Activated naive CD4-positive, alpha-beta T cell treated with anti-CD3 and anti-CD28 coated beads, Interleukin-2, amount 50 U/mL, for 24 hours (primary cell): ENCODE measurements around the gene INHBB.
"Not testable (repeated sequence)": the region's sequence is repeated elsewhere in the genome, so short reads cannot be mapped to it uniquely, and the experiment has no call there.

ENCODE experiments used
- H3K27ac Mint-ChIP-seq: one replicate; pipeline ENCODE4 v1.8.0; 2021; ENCODE audit warnings: mild to moderate bottlenecking, mixed read lengths
- H3K27me3 Mint-ChIP-seq: one replicate; pipeline ENCODE4 v1.8.0; 2021; ENCODE audit warnings: mixed read lengths
- H3K36me3 Mint-ChIP-seq: one replicate; pipeline ENCODE4 v1.8.0; 2021; ENCODE audit warnings: mixed read lengths
- H3K4me1 Mint-ChIP-seq: one replicate; pipeline ENCODE4 v1.8.0; 2021; ENCODE audit warnings: mixed read lengths
- H3K4me3 Mint-ChIP-seq: one replicate; pipeline ENCODE4 v1.8.0; 2021; ENCODE audit warnings: mild to moderate bottlenecking, mixed read lengths
- H3K9me3 Mint-ChIP-seq: one replicate; pipeline ENCODE4 v1.8.0; 2021; ENCODE audit warnings: mixed read lengths

Gene INHBB

DNA sequence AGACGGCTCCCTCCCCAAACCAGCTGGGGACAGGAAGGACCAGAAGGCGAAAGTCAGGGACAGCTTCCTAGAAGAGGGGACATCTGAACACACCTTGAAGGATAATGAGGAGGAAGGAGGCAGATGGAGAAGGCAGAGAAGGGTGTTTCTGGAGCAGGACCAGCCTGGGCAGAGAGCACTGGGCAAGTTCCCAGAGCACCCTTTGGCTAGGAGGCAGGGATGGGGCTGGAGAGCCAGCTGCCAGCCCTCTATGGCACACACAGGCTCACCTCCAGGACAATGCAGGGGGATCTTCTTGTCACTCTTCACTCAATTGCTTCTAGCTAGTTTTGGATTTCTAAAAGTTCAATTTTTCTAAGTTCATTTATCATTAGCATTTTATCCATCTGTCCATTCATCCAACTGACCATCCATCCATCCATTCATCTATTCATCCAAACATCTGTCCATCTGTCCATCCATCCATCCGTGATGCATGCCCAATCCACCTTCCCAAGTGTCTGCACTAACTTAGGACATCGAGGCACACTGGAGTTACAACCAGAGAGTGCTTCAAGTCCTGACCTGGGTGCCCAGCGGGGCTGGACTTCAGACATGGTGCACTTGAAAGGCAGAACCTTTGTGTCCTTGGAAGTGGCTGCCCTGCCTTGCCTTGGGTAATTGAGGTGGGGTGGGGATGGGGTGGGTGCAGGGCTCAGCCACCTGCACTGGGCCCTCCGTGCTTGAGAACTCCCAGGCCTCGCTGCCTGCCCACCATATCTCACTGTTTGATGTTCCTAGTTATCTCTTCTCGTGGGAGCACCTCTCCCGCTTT, 42.5 kb downstream of the INHBB start:
- Mint-ChIP-seq H3K27ac (no peak overlapping the region), H3K4me3 (no peak overlapping the region), H3K9me3 (no peaks in the 10 kb centered on the region), H3K36me3 (no peaks in the 10 kb centered on the region), H3K4me1 (no peaks in the 10 kb centered on the region), H3K27me3 (no peaks in the 10 kb centered on the region)

- Mint-ChIP-seq H3K4me1 (no peaks in the 10 kb centered on the region), H3K4me3 (no peak overlapping the region), H3K27ac (no peak overlapping the region), H3K27me3 (no peaks in the 10 kb centered on the region), H3K36me3 (no peaks in the 10 kb centered on the region), H3K9me3 (no peaks in the 10 kb centered on the region)
These were observed 43.1 kb downstream of the INHBB start for GRCh38 chr2:120389036-120389391.

DNA sequence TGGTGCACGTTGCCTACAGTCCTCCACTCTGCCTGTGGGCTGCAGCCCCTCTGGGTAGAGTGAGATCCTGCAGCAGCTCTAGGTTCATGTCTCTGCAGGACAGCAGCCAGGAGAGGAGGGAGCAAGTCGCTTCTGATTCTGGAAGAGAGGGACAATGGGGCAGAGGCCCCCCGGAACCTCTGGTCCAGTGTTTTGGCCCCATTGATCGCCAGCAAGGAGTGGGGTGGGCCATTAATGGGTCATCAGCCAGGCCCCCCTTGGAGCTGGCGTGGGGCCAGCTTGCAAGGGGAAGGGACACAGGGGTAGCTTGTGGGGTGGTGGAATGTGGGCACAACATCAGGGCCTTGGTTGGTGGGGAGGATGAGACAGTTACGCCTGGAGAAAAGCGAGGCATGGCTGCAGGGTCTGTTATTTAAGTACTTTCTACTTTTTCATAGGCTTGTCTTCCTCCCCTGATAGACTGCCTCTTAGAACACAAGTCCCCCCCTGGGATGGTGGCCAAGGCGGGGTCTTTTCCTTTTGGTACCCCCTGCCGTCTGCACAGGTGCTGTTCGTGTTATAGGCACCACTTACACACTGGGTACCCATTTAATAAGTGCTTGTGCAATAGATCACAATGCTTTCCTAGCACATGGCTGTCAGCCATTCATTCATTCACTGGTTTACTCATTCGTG, 44.6 kb downstream of the INHBB start:
- no peak overlapping the region for H3K27ac Mint-ChIP-seq
- H3K4me3 Mint-ChIP-seq, result no peak overlapping the region
- no peaks in the 10 kb centered on the region for H3K27me3 Mint-ChIP-seq
- no peaks in the 10 kb centered on the region for H3K9me3 Mint-ChIP-seq
- H3K36me3 Mint-ChIP-seq, result no peaks in the 10 kb centered on the region
- H3K4me1 Mint-ChIP-seq, result no peaks in the 10 kb centered on the region

- H3K36me3 Mint-ChIP-seq, H3K9me3 Mint-ChIP-seq, H3K4me3 Mint-ChIP-seq, H3K27ac Mint-ChIP-seq, H3K27me3 Mint-ChIP-seq, H3K4me1 Mint-ChIP-seq: not testable (repeated sequence)
These were observed 45.4 kb downstream of the INHBB start for GRCh38 chr2:120391382-120391781.

GRCh38 chr2:120391911-120392665, 46.2 kb downstream of the INHBB start:
- Mint-ChIP-seq H3K9me3 (no peaks in the 10 kb centered on the region), H3K36me3 (no peaks in the 10 kb centered on the region), H3K27ac (no peak overlapping the region), H3K4me3 (no peak overlapping the region), H3K27me3 (no peaks in the 10 kb centered on the region), H3K4me1 (no peaks in the 10 kb centered on the region)

GRCh38 chr2:120392923-120393322, 47.0 kb downstream of the INHBB start:
- H3K27me3 Mint-ChIP-seq, result no peaks in the 10 kb centered on the region

GRCh38 chr2:120393456-120393855, 47.5 kb downstream of the INHBB start:
- no peaks in the 10 kb centered on the region for H3K9me3 Mint-ChIP-seq
- H3K36me3 Mint-ChIP-seq, result no peaks in the 10 kb centered on the region
- H3K4me3 Mint-ChIP-seq, result no peak overlapping the region
- H3K4me1 Mint-ChIP-seq, result no peaks in the 10 kb centered on the region
- H3K27ac Mint-ChIP-seq, result no peak overlapping the region
- no peaks in the 10 kb centered on the region for H3K27me3 Mint-ChIP-seq

More at GRCh38 chr2:120392923-120393322, 47.0 kb downstream of the INHBB start:
- H3K4me3 Mint-ChIP-seq, result no peak overlapping the region
- no peaks in the 10 kb centered on the region for H3K36me3 Mint-ChIP-seq
- H3K4me1 Mint-ChIP-seq, result no peaks in the 10 kb centered on the region
- H3K9me3 Mint-ChIP-seq, result no peaks in the 10 kb centered on the region
- no peak overlapping the region for H3K27ac Mint-ChIP-seq

DNA sequence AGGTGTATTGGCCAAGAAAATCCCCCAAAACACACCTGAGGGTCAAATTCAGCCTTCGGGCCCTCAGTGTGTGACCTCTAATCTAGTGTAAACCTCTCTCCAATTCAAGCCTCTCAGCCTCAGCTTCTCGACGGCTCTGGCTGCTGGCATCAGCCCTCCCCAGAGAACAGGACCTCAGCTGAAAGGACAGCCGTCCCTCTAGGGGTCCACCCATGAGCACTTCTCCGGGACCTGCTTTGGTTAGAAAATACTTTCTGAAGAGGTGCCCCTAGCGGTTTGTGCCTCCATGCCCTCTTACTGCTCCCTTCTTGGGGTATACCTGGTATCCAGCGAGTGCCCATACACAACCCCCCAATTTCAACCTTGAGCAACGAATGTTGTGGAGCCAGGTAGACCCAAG, 48.8 kb downstream of the INHBB start:
- H3K27ac Mint-ChIP-seq, result no peak overlapping the region
- H3K27me3 Mint-ChIP-seq, result no peaks in the 10 kb centered on the region
- no peaks in the 10 kb centered on the region for H3K36me3 Mint-ChIP-seq
- H3K9me3 Mint-ChIP-seq, result no peaks in the 10 kb centered on the region
- H3K4me3 Mint-ChIP-seq, result no peak overlapping the region
- H3K4me1 Mint-ChIP-seq, result no peaks in the 10 kb centered on the region

DNA sequence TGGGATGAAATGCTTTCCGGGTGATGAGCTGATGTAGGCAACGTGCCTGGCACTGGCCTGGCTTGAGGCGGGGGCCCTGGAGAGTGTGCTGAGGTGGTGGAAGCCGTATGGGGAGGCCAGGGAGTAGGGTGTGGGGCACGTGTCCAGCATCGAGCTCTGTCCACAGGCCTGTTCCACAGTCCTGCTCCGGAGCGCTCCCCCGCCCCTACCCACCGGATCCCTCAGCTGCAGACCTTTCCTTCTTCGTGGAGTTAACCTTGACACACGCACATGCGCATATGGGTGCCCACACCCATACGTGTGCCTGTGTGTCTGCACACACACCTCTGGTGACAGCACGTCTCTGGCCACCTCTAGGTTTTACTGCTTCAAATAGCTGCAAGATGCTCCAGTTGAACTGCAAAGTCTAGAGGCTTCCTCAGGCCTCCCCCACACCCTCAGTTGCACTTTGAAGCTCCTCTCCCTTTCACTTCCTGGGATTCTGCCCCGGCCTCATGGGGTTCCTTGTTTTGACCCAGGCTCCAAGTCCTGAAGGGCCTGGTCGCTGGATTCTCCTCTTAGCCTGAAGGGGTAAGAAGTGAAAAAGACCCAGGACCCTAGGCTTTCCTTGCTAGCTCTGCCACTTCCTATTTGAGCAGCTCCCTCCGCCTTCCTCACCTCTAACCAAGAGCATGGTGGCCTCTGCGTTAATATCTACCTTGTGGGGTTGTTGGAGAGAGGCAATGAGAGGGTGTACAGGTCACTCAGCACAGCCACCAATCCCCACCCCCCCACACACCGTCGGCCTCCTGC, 49.5 kb downstream of the INHBB start:
- Mint-ChIP-seq H3K27me3 (no peaks in the 10 kb centered on the region), H3K4me1 (no peaks in the 10 kb centered on the region), H3K36me3 (no peaks in the 10 kb centered on the region), H3K27ac (no peak overlapping the region), H3K9me3 (no peaks in the 10 kb centered on the region), H3K4me3 (no peak overlapping the region)

DNA sequence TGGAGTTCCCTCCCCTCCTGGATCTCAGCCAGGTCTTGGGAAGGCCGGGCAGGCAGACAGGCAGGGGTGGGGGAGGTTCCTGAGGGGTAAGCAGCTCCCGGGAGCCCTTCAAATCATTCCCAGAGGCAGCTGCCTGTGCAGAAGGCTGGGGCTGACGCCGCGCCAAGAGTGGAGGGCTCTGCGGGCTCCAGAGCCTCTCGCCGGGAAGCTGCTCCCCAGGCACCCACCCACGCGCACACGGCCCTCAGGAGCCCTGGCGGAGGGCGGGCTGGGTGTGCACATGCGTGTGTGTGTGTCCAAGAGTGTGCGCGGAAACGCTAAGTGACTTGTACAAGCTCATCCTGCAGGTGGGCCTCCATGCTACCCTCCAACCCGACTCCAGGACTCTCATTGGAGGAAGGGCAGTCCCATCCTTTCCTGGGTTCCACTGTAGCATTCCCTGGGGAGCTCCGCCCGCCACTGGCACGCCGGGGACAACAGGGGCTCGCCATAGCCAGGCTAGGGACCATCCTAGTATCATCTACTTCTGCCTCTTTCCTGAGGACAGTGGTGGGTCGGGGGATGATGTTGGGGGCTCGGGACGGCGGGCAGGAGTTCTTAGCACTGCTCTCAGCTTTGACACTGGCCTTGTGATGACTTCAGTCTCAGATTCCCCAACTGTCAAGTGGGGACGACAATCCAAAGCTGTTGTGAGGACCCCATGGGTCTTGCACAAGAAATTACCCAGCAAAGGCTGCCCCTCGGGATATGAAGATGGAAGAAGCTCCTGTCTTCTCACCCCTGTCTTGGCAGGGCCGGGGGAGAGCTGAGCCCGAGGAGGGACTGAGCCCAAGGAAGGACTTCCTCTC, 50.3 kb downstream of the INHBB start:
- no peaks in the 10 kb centered on the region for H3K4me1 Mint-ChIP-seq
- no peaks in the 10 kb centered on the region for H3K27me3 Mint-ChIP-seq
- no peak overlapping the region for H3K27ac Mint-ChIP-seq
- H3K4me3 Mint-ChIP-seq, result no peak overlapping the region
- no peaks in the 10 kb centered on the region for H3K9me3 Mint-ChIP-seq
- no peaks in the 10 kb centered on the region for H3K36me3 Mint-ChIP-seq

- H3K4me3 Mint-ChIP-seq, result no peak overlapping the region
- no peaks in the 10 kb centered on the region for H3K4me1 Mint-ChIP-seq
- no peaks in the 10 kb centered on the region for H3K9me3 Mint-ChIP-seq
- H3K36me3 Mint-ChIP-seq, result no peaks in the 10 kb centered on the region
- H3K27ac Mint-ChIP-seq, result no peak overlapping the region
- no peaks in the 10 kb centered on the region for H3K27me3 Mint-ChIP-seq
These were observed 51.2 kb downstream of the INHBB start for GRCh38 chr2:120396861-120397811.

GRCh38 chr2:120398051-120398995, 52.4 kb downstream of the INHBB start:
- no peaks in the 10 kb centered on the region for H3K36me3 Mint-ChIP-seq
- no peaks in the 10 kb centered on the region for H3K9me3 Mint-ChIP-seq
- H3K4me1 Mint-ChIP-seq, result no peaks in the 10 kb centered on the region
- no peaks in the 10 kb centered on the region for H3K27me3 Mint-ChIP-seq
- H3K4me3 Mint-ChIP-seq, result no peak overlapping the region
- no peak overlapping the region for H3K27ac Mint-ChIP-seq
